Muscle layer of colon (tissue), 2 donors: ENCODE data around the gene LEKR1.
"Not testable (repeated sequence)": the region's sequence is repeated elsewhere in the genome, so short reads cannot be mapped to it uniquely, and the experiment has no call there.

Experiments
- H3K27ac ChIP-seq: one replicate; pipeline ENCODE4 v1.7.0; 2013; ENCODE audit warnings: low read depth, mild to moderate bottlenecking, low read length, moderate library complexity
- H3K27me3 ChIP-seq, 2 donors: one replicate each; pipeline ENCODE4 v1.7.0; 2013; ENCODE audit warnings: low read length in 2 of 2, mild to moderate bottlenecking in 2 of 2; ENCODE audit not compliant: insufficient read depth in 2 of 2, control insufficient read depth in 1 of 2
- H3K36me3 ChIP-seq: one replicate; pipeline ENCODE4 v1.7.0; 2013; ENCODE audit warnings: mild to moderate bottlenecking, low read length; ENCODE audit not compliant: insufficient read depth
- H3K4me1 ChIP-seq: one replicate; pipeline ENCODE4 v1.7.0; 2013; ENCODE audit warnings: mild to moderate bottlenecking, low read length; ENCODE audit not compliant: insufficient read depth
- H3K4me3 ChIP-seq, 2 donors: one replicate each; pipeline ENCODE4 v1.7.0; 2013; ENCODE audit warnings: low read length in 2 of 2, low read depth in 1 of 2, mild to moderate bottlenecking in 1 of 2, moderate library complexity in 1 of 2
- H3K9ac ChIP-seq: one replicate; pipeline ENCODE4 v1.7.0; 2013; ENCODE audit warnings: low read length
- H3K9me3 ChIP-seq: one replicate; pipeline ENCODE4 v1.7.0; 2013; ENCODE audit warnings: mild to moderate bottlenecking, low read length
- donor health status: abdominal sarcoma.
- donor health status: Adenocarcinoma of cecum.

The LEKR1 gene

GRCh38 chr3:156964577-156964976 is 138.4 kb downstream of the LEKR1 start:
- Histone ChIP-seq H3K27me3 (no peaks in the 10 kb centered on the region), H3K27ac (no peak overlapping the region), H3K9me3 (no peaks in the 10 kb centered on the region), H3K4me1 (no peaks in the 10 kb centered on the region), H3K36me3 (no peaks in the 10 kb centered on the region), H3K9ac (no peak overlapping the region), H3K4me3 (no peak overlapping the region)

GRCh38 chr3:156966349-156966748 is 140.2 kb downstream of the LEKR1 start:
- H3K9ac ChIP-seq, H3K36me3 ChIP-seq, H3K9me3 ChIP-seq, H3K27ac ChIP-seq, H3K27me3 ChIP-seq, H3K4me1 ChIP-seq, H3K4me3 ChIP-seq: not testable (repeated sequence)

- Histone ChIP-seq H3K36me3 (no peaks in the 10 kb centered on the region), H3K9me3 (no peaks in the 10 kb centered on the region), H3K4me1 (no peaks in the 10 kb centered on the region), H3K4me3 (no peak overlapping the region), H3K27ac (no peak overlapping the region), H3K9ac (no peak overlapping the region), H3K27me3 (no peaks in the 10 kb centered on the region)
Observed at GRCh38 chr3:156973954-156974353, 147.8 kb downstream of the LEKR1 start.

GRCh38 chr3:156974931-156975330 is 148.8 kb downstream of the LEKR1 start:
- Histone ChIP-seq H3K36me3 (no peaks in the 10 kb centered on the region), H3K9me3 (no peaks in the 10 kb centered on the region), H3K27ac (no peak overlapping the region), H3K27me3 (no peaks in the 10 kb centered on the region), H3K4me3 (no peak overlapping the region), H3K4me1 (no peaks in the 10 kb centered on the region), H3K9ac (no peak overlapping the region)

- Histone ChIP-seq H3K4me1 (no peaks in the 10 kb centered on the region), H3K4me3 (no peak overlapping the region), H3K9ac (no peak overlapping the region), H3K27me3 (no peaks in the 10 kb centered on the region), H3K27ac (no peak overlapping the region), H3K36me3 (no peaks in the 10 kb centered on the region), H3K9me3 (no peaks in the 10 kb centered on the region)
Observed at GRCh38 chr3:156975721-156976120, 149.6 kb downstream of the LEKR1 start.

GRCh38 chr3:156976933-156977332 is 150.8 kb downstream of the LEKR1 start:
- no peaks in the 10 kb centered on the region for H3K4me1 ChIP-seq
- H3K27me3 ChIP-seq, result no peaks in the 10 kb centered on the region
- no peaks in the 10 kb centered on the region for H3K9me3 ChIP-seq
- no peaks in the 10 kb centered on the region for H3K36me3 ChIP-seq
- no peak overlapping the region for H3K4me3 ChIP-seq
- H3K27ac ChIP-seq, result no peak overlapping the region
- H3K9ac ChIP-seq, result no peak overlapping the region

GRCh38 chr3:156978481-156978961 is 152.4 kb downstream of the LEKR1 start:
- no peak overlapping the region for H3K27ac ChIP-seq
- H3K27me3 ChIP-seq, result no peaks in the 10 kb centered on the region
- H3K9me3 ChIP-seq, result no peaks in the 10 kb centered on the region
- no peaks in the 10 kb centered on the region for H3K4me1 ChIP-seq
- no peaks in the 10 kb centered on the region for H3K36me3 ChIP-seq
- H3K9ac ChIP-seq, result no peak overlapping the region
- H3K4me3 ChIP-seq, result no peak overlapping the region

GRCh38 chr3:156981005-156981404 is 154.9 kb downstream of the LEKR1 start:
- Histone ChIP-seq H3K27me3 (no peaks in the 10 kb centered on the region), H3K4me1 (no peaks in the 10 kb centered on the region), H3K27ac (no peak overlapping the region), H3K9ac (no peak overlapping the region), H3K9me3 (no peaks in the 10 kb centered on the region), H3K36me3 (no peaks in the 10 kb centered on the region), H3K4me3 (no peak overlapping the region)

GRCh38 chr3:156983559-156983958 is 157.4 kb downstream of the LEKR1 start:
- no peak overlapping the region for H3K9ac ChIP-seq
- H3K27me3 ChIP-seq, result no peaks in the 10 kb centered on the region
- no peaks in the 10 kb centered on the region for H3K4me1 ChIP-seq
- H3K27ac ChIP-seq, result no peak overlapping the region
- no peaks in the 10 kb centered on the region for H3K9me3 ChIP-seq
- H3K36me3 ChIP-seq, result no peaks in the 10 kb centered on the region
- H3K4me3 ChIP-seq, result no peak overlapping the region

- Histone ChIP-seq H3K27ac (no peak overlapping the region), H3K9ac (no peak overlapping the region), H3K9me3 (no peaks in the 10 kb centered on the region), H3K36me3 (no peaks in the 10 kb centered on the region), H3K27me3 (no peaks in the 10 kb centered on the region), H3K4me1 (no peaks in the 10 kb centered on the region), H3K4me3 (no peak overlapping the region)
Observed at GRCh38 chr3:156985711-156986110, 159.6 kb downstream of the LEKR1 start.

- Histone ChIP-seq H3K27ac (no peak overlapping the region), H3K27me3 (no peaks in the 10 kb centered on the region), H3K4me1 (no peaks in the 10 kb centered on the region), H3K36me3 (no peaks in the 10 kb centered on the region), H3K9ac (no peak overlapping the region), H3K9me3 (no peaks in the 10 kb centered on the region), H3K4me3 (no peak overlapping the region)
Observed at GRCh38 chr3:156987946-156988345, 161.8 kb downstream of the LEKR1 start.

- Histone ChIP-seq H3K27me3 (no peaks in the 10 kb centered on the region), H3K4me1 (no peaks in the 10 kb centered on the region), H3K4me3 (no peak overlapping the region), H3K36me3 (no peaks in the 10 kb centered on the region), H3K9ac (no peak overlapping the region), H3K27ac (no peak overlapping the region), H3K9me3 (no peaks in the 10 kb centered on the region)
Observed at GRCh38 chr3:156997351-156997750, 171.2 kb downstream of the LEKR1 start.
